GM18951 (cell line): ENCODE measurements around the gene FGD1.
"Not testable (repeated sequence)": the region's sequence is repeated elsewhere in the genome, so short reads cannot be mapped to it uniquely, and the experiment has no call there.

ENCODE experiments used
- POLR2A ChIP-seq: IDR thresholded peaks from 4 replicates; pipeline ENCODE4 v1.6.1; 2011; ENCODE audit warnings: mild to moderate bottlenecking; ENCODE audit not compliant: insufficient read length, insufficient read depth; ENCODE audit errors: extremely low read depth
- in situ Hi-C: fragments of 300-500 bp; cut with MboI; formaldehyde crosslinking; loops from one replicate; pipeline ENCODE4 v1.12.0; 2022; ENCODE audit warnings: low sequenced_read_pairs, mixed read lengths, inconsistent platforms; ENCODE audit not compliant: unreplicated experiment

FGD1 gene

DNA sequence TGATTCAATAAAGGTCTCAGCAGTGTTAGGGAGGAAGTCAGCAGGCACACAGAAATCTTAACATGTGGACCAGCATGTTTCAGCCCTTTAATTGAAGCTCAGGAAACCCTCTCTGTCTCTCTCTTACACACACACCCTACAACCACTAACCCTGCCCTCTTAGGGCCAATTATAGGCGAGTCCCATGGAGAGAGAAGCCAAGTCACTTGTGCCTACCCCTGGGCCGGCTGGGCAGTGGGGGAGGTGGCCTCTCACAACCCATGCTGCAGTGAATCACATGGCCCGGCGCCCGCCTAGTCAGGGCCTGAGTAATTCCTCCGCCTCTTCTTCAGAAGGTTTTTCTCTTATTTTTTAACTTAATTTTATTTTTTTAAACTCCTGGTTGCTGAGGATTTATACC is 3.7 kb downstream of the FGD1 start:
- in situ Hi-C loops: no loop called here
- no peak for TF ChIP-seq POLR2A

DNA sequence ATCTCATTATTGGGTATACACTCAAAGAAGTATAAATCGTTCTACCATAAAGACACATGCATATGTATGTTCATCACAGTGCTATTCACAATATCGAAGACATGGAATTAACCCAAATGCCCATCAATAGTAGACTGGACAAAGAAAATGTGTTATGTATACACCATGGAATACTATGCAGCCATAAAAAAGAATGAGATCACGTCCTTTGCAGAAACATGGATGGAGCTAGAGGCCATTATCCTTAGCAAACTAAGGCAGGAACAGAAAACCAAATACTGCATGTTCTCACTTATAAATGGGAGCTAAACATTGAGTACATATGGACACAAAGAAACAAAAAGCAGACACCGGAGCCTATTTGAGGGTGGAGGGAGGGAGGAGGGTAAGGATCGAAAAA is 6.2 kb downstream of the FGD1 start:
- in situ Hi-C loops: not testable (repeated sequence)

DNA sequence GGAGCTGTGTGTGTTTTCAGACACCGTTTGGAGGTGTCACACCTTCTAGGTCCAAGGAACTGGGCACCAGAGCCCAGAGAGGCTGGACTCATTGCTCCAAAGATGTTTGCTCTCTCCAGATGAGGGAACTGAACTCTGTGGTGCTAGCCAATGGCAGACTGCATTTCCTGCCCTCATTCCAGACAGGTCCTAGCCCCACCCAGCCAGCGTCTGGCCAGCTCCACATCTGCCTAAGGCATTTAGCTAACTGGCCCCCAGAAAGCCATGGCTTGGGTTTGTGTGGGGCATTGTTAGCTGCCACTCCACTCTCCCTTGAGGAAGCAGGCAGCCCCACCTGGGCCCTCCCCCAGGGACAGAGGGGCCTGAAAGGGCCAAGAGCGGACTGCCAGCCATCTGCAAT is 11.4 kb downstream of the FGD1 start:
- no peak for TF ChIP-seq POLR2A
- in situ Hi-C loops: no loop called here

DNA sequence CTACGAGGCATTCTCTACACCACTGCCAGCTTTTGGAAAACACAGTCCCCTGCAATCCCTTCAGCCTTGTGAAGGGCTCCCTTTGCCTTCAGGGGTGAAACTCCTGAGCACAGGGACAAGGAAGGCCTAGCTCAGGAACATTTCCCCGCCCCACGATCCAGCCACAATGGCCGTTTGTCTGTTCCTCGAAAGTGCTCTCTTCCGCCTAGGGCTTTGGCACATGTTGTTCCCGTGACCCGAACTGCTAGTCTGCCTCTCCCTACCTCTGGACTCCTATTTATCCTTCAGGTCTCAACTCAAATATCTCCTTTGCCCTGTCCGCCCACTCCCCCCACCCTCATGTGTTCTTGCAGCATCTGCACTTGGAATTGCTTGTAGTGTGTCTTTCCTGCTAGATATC is 12.1 kb downstream of the FGD1 start:
- in situ Hi-C loops: no loop called here
- no peak for TF ChIP-seq POLR2A

DNA sequence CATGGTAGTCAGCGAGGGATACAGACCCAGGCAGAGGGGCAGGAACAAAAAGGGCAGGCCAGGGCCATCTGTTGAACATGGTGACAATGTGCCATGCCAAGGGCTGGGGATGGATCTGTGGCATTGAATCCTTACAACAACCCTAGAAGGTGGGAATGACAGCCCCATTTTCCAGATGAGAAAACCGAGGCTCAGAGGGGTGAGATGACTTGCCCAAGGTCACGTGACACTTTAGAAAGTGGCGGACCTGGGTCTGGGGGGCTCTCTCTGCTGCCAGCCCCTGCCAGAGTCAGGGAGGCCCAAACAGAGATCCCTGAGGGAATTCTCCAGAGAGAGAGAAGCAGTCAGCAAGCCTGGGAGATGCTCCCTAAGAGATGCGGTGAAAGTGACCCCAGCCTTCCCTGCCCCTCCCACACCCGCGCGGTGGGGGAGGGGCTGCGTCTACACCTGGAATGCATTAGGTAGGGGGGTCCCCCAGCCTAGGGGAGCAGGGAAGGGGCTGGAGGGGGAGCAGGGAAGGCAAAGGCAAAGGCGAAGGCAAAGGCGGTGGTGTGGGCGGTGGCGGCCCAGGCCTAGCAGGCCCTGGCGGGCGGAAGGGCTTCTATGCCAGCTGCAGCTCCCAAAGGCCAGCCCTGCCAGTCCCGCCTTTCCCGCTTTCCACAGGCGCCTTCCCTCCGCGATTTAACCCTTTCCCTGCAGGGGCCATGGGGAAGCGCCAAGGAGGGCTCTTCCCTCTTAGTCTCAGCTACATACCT is 13.0 kb downstream of the FGD1 start:
- in situ Hi-C loops: no loop called here
- TF ChIP-seq POLR2A: no peak

DNA sequence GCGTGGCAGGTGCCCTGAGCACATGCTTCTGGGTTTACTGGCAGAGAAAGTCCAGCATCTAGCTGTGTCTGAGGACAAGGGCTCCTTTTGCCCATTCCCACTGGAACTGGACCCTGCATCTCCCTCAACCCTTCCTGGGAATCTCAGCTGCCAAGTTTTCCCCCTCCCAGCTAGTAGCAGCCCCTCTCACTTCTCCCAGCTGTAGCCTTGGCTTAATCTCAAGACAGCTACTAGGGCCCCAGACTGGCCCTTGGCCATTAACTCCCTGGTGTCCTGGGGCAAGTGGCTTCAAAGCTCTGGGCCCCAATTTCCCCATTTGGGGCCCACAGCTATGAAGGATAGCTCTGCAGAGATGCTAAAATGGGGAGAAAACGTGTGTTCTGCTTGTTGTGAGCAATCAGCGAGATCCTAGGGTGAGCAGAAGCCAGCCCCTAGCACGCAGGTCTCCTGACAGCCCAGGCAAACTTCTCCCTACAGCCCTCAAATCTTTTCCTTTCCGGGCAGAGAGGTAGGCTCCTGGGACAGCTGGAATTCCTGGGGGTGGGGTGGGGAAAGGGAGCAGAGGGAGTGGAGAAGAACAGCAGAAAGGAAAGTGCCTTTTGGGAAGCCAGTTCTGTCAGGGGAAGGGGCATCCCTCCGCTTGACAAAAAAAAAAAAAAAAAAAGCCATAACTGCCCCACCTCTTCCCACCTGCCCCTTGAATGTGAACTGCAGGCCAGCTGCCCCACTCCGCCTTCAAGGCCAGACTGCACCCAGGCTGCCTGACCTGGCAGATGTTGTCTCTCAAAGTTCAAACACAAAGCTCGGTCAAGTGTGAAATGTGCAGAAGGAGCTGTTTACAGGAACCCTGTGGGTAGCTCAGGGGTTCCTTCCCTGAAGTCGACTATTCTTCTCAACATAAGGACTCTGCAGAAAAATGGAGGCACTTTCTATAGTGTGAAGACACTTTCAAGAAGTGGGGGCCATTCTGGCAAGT is 16.6 kb downstream of the FGD1 start:
- in situ Hi-C loops: no loop called here
- TF ChIP-seq POLR2A: no peak

DNA sequence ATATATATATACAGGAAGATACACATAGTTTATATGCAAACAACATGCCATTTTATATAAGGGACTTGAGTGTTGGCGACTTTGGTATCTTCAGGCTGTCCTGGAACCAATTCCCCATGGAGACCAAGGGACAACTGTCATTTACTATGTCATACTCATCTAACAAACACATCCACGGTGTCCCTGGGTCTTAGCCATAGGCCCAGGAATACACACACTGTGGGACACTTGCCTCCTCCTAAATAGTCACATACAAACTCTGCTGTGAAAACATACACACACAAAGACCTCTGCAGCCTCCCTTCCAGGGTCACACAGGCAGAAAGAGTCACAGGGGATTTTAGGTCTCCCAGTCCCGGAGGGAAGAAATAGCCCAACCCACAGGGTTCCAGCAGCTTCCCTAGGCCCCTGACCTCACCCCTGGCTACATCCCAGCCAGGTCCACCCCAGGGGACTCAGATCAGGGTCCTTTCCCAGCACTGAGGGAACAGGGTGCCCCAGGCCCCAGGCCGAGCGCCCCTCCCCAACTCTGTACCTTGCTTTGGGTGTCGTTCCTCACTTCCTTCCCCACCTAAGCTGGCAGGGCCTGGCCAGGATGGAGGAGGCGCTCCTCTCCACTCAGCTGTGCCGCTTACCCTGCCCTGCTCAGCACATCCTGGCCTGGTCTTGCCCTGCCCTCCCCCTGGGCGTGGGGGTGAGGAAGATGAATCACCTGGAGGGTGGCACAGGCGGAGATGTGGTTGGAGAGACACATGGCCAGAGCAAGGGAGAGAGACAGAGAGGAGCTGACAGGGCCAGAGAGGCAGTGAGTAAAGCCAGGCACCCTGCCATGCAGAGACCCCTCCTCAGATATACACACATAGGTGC is 21.8 kb downstream of the FGD1 start:
- TF ChIP-seq POLR2A: no peak
- in situ Hi-C loops: no loop called here

DNA sequence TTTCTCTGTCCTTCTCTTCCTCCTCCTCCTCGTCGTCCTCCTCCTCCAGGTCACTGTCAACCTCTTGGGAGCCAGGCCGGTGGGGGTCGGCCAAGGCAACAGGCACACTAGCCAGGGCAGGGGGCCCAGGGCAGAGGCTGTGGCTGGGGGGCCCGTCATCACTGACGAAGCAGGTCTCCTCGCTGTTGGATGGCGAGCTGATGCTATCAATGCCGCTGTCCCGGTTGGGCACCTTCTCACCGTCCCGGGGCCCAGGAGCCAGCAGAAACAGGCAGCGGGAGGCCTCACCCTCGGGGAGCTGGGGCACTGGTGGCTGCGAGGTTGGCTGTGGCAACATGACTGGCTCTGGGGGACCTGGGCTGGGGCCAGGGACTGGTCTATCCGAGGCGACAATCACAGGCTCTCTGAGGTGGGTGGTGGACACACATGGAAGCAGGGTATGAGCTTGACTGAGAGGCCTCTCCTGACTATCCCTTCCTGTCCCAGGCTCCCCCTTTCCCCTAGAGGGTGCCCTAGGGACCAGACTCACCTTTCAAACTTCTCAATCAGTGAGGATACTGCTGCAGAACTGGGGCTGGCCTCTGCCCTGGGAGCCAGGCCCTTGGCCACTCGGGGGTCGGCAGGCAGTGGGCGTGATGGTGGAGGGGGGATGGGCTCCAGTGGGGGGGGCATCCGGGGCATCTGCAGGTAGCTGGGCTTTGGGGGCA is 25.8 kb downstream of the FGD1 start:
- TF ChIP-seq POLR2A: no peak

DNA sequence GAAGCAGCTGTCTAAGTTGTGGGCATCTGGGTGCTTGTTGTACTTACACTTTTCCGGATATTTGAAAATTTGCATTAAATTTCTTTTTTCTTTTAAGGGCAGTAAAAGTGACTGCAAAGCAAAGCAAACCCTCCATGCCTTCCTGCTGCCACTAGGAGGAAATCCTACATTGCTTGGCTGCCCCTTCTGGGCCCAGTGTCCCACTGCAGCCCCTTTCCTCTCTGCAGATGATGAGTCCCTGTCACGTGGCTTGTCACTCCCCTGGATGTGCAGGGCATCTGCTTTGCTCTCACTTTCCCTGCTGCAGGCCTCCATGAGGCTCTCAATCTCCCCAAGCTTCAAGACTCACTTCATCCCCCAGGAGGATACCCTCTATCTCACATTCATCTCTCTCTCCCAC is 43.1 kb downstream of the FGD1 start:
- TF ChIP-seq POLR2A: no peak
- in situ Hi-C loops: no loop called here

More for the DNA sequence above, 25.8 kb downstream of the FGD1 start:
- in situ Hi-C loops: no loop called here

DNA sequence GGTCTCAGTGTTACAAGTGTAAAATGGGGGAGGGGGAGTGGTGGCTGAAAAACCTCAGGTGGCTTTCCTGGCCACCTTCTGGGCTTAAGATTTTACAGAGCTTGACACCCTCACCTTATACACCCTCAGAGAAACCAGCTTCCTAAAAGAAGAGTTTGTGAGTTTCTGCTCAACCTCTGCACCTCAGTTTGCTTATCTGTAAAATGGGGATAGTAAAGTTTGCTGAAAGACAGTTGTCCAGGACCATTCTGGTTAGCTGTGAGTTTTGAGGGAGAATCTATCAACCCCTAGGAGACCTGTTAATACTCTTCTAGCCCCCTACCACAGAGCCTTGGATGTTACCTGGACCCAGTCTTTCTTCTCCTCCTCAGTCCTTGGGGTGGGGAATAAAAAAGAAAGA is 46.1 kb downstream of the FGD1 start:
- in situ Hi-C loops: no loop called here
- TF ChIP-seq POLR2A: no peak

DNA sequence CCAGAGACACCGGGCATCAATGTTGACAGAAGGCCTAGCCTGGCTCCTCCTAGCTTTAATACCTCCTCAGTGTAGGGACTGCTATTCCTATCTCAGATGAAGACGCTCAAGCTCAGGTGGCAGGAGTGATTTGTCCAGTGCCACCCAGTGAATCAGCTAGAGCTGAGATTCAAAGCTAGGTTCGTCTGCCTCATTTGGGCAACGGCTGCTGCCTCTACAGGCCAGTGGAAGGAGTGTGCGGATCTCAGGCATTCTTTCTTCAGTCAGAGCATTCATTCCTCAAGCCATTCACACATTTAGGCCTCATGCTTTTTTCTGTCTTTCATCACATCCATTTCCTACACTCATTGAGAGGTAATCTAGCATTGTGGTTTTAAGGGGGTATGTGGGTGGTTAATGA is 48.6 kb downstream of the FGD1 start:
- in situ Hi-C loops: no loop called here
- TF ChIP-seq POLR2A: no peak

DNA sequence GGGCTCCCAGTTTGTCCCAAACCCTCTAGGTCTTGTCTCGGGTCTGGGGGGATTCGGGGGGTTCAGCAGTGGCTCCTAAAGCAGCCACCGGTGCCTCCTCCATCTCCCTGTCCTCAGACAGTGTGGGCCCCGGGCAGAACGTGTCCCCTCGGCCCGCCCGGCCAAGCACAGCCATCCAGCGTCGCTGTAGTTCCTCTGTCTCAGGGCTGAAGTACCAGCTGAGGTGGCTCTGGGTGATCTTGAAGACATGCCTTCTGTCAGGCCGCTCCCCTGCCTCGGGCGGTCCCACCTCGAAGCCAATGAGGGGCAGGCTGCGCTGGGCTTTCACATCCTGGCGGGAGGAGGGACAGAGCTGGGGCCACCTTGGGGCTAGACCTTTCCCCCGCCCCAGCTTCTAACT is 50.0 kb downstream of the FGD1 start:
- TF ChIP-seq POLR2A: no peak
- in situ Hi-C loops: no loop called here
